Measurements from ENCODE around the gene AKAIN1.

DNA sequence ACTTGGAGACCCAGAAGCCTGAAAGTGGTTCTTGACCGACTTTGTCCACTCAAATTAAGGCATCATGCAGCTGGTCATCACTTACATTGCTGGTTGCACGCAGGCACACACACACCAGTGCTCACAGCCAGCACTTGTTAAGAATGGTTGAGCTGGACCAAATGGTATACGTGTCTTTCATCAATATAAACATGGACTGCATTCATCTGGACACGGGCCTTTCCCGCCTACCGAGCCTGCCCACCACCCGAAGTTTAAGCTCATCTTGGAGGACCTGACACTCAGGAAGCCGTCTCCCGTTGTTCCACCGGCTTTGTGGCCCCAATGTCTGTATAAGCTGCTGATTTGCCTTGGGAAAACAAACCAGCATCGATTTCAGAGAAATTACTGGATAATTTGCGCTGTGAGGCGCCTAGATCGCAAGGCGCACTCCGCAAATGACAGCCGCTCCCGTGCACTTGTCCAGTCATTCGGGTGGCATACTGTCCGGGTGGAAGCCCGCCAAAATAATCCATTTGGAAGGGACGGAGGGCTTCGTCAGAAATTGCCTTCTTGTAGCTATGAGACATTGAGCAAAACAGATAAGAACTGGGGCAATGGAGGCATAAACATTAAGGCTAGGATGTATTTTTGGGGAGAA, 40.1 kb upstream of the AKAIN1 start:
- TF ChIP-seq CTCF (IDR thresholded peaks at IDR 0.05) (no peak), POLR2A (IDR thresholded peaks at IDR 0.05) (no peak)
